ENCODE measurements around the gene EPHB1.

DNA sequence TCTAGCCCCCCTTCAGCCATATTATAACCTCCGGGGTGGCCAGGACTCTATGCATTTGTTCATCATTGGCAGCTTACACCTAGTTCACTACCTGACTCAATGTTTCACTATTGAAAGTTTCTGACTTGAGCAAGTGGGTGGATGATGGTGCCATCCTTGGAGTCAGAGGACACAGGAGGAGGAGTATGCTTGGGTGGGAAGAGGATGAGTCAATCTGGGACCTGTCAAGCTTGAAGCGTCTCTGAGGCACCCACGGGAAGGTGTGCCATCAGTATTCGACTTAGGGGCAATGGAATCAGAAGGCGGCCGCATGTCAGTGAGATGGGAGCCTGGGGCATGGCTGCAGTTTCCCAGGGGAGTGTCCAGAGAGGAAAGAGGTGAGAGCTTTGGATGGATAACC, 133.3 kb downstream of the EPHB1 start:
- TF ChIP-seq, protein P1, sequence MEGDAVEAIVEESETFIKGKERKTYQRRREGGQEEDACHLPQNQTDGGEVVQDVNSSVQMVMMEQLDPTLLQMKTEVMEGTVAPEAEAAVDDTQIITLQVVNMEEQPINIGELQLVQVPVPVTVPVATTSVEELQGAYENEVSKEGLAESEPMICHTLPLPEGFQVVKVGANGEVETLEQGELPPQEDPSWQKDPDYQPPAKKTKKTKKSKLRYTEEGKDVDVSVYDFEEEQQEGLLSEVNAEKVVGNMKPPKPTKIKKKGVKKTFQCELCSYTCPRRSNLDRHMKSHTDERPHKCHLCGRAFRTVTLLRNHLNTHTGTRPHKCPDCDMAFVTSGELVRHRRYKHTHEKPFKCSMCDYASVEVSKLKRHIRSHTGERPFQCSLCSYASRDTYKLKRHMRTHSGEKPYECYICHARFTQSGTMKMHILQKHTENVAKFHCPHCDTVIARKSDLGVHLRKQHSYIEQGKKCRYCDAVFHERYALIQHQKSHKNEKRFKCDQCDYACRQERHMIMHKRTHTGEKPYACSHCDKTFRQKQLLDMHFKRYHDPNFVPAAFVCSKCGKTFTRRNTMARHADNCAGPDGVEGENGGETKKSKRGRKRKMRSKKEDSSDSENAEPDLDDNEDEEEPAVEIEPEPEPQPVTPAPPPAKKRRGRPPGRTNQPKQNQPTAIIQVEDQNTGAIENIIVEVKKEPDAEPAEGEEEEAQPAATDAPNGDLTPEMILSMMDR (IDR thresholded peaks at IDR 0.05 in 2 of 3, conservative IDR thresholded peaks at IDR 0.05 in 1 of 3; ENCODE audit: borderline replicate concordance in 1 of 3, insufficient read depth in 1 of 3, low read depth in 2 of 3, low read length in 2 of 3) = no peak
- TF ChIP-seq, protein P2, sequence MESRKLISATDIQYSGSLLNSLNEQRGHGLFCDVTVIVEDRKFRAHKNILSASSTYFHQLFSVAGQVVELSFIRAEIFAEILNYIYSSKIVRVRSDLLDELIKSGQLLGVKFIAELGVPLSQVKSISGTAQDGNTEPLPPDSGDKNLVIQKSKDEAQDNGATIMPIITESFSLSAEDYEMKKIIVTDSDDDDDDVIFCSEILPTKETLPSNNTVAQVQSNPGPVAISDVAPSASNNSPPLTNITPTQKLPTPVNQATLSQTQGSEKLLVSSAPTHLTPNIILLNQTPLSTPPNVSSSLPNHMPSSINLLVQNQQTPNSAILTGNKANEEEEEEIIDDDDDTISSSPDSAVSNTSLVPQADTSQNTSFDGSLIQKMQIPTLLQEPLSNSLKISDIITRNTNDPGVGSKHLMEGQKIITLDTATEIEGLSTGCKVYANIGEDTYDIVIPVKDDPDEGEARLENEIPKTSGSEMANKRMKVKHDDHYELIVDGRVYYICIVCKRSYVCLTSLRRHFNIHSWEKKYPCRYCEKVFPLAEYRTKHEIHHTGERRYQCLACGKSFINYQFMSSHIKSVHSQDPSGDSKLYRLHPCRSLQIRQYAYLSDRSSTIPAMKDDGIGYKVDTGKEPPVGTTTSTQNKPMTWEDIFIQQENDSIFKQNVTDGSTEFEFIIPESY (IDR thresholded peaks at IDR 0.05; ENCODE audit: extremely low read depth, insufficient replicate concordance, low read length) = no peak
- TF ChIP-seq EZH2 (IDR thresholded peaks at IDR 0.05) (no peak), POLR2A (IDR thresholded peaks at IDR 0.05; ENCODE audit: borderline replicate concordance, extremely low read depth, insufficient read depth, insufficient read length) (no peak), FOSL1 (IDR thresholded peaks at IDR 0.05; ENCODE audit: low read depth) (no peak)

Measured in HCT116 (cell line).